Immature natural killer cell (primary cell): Measurements from ENCODE around the gene ATP8B2. TPM values are rescaled to one million over a fixed set of nuclear protein-coding genes. Genes with fewer than 3 reads are reported as not detected.
A peak's percentile ranks its signal among the peaks of the same experiment; 100 is the strongest.
"Not testable (repeated sequence)": the region's sequence is repeated elsewhere in the genome, so short reads cannot be mapped to it uniquely, and the experiment has no call there.

Experiments
- DNase-seq, 3 donors: peaks; one replicate each; pipeline ENCODE4 v3.0.0; 2022; ENCODE audit warnings: mixed read lengths in 1 of 3
- H3K27ac Mint-ChIP-seq, 6 donors: one replicate each; pipeline ENCODE4 v1.8.0; 2020; ENCODE audit warnings: mixed read lengths in 6 of 6, mild to moderate bottlenecking in 5 of 6, inconsistent platforms in 4 of 6, moderate library complexity in 3 of 6
- H3K27me3 Mint-ChIP-seq, 3 donors: one replicate each; pipeline ENCODE4 v1.8.0; 2020 to 2021; ENCODE audit warnings: low read depth in 3 of 3, mild to moderate bottlenecking in 3 of 3, mixed read lengths in 3 of 3, moderate library complexity in 3 of 3, inconsistent platforms in 1 of 3
- H3K36me3 Mint-ChIP-seq, 3 donors: one replicate each; pipeline ENCODE4 v1.8.0; 2020; ENCODE audit warnings: mixed read lengths in 3 of 3, inconsistent platforms in 2 of 3, mild to moderate bottlenecking in 2 of 3
- H3K4me1 Mint-ChIP-seq, 2 donors: one replicate each; pipeline ENCODE4 v1.8.0; 2020; ENCODE audit warnings: inconsistent platforms in 2 of 2, mild to moderate bottlenecking in 2 of 2, mixed read lengths in 2 of 2, moderate library complexity in 1 of 2
- H3K4me3 Mint-ChIP-seq, 5 donors: one replicate each; pipeline ENCODE4 v1.8.0; 2020; ENCODE audit warnings: mild to moderate bottlenecking in 5 of 5, mixed read lengths in 5 of 5, inconsistent platforms in 3 of 5, moderate library complexity in 3 of 5
- H3K9me3 Mint-ChIP-seq, 6 donors: one replicate each; pipeline ENCODE4 v1.8.0; 2020; ENCODE audit warnings: mild to moderate bottlenecking in 6 of 6, mixed read lengths in 6 of 6, inconsistent platforms in 4 of 6, moderate library complexity in 3 of 6
- polyA plus RNA-seq, 3 donors: library from polyadenylated mRNA; unstranded; fragments of 300-500 nt; fragmentation: Illumina TruSeq; gene quantifications; one replicate each; pipeline ENCODE4 v1.2.3, GENCODE V29; 2021

ATP8B2 gene
- polyA plus RNA-seq, 3 donors from 2014 or later: 8.5 to 27.4 (median 16.5) TPM

- DNase-seq: peak; percentile 87 to 90 (median 88)
- peak overlapping the region; percentile 82 to 91 (median 86) for H3K4me3 Mint-ChIP-seq
- H3K9me3 Mint-ChIP-seq: peaks cover 0 to 1% (median 0%) of the 10 kb centered on the region in 6 donors
- peaks cover 59 to 66% of the 10 kb centered on the region in 2 donors for H3K4me1 Mint-ChIP-seq
- H3K27ac Mint-ChIP-seq: peak overlapping the region; percentile 84 to 92 (median 88)
- peaks cover 4 to 21% (median 8%) of the 10 kb centered on the region in 3 donors for H3K36me3 Mint-ChIP-seq
- H3K27me3 Mint-ChIP-seq: peaks cover 2 to 9% (median 4%) of the 10 kb centered on the region in 3 donors
Observed at GRCh38 chr1:154328318-154329151, 3.2 kb downstream of the ATP8B2 start.

GRCh38 chr1:154329152-154329521 is 3.8 kb downstream of the ATP8B2 start:
- Mint-ChIP-seq H3K9me3 (peaks cover 0 to 1% (median 0%) of the 10 kb centered on the region in 6 donors), H3K4me3 (peak overlapping the region; percentile 57 to 78 (median 76)), H3K4me1 (peaks cover 61 to 68% of the 10 kb centered on the region in 2 donors), H3K27ac (peak overlapping the region; percentile 55 to 81 (median 76)), H3K36me3 (peaks cover 7 to 25% (median 8%) of the 10 kb centered on the region in 3 donors), H3K27me3 (peaks cover 2 to 9% (median 2%) of the 10 kb centered on the region in 3 donors)
- no peak for DNase-seq

GRCh38 chr1:154329551-154330131 is 4.3 kb downstream of the ATP8B2 start:
- no peak for DNase-seq
- H3K36me3 Mint-ChIP-seq: peaks cover 7 to 28% (median 8%) of the 10 kb centered on the region in 3 donors
- H3K27me3 Mint-ChIP-seq: peaks cover 2 to 9% (median 3%) of the 10 kb centered on the region in 3 donors
- H3K9me3 Mint-ChIP-seq: peaks cover 0 to 1% (median 0%) of the 10 kb centered on the region in 6 donors
- H3K27ac Mint-ChIP-seq: peak overlapping the region; percentile 55 to 81 (median 76)
- H3K4me1 Mint-ChIP-seq: peaks cover 59 to 68% of the 10 kb centered on the region in 2 donors
- H3K4me3 Mint-ChIP-seq: peak overlapping the region; percentile 57 to 78 (median 76)

- peaks cover 11 to 32% (median 13%) of the 10 kb centered on the region in 3 donors for H3K36me3 Mint-ChIP-seq
- peaks cover 66 to 75% of the 10 kb centered on the region in 2 donors for H3K4me1 Mint-ChIP-seq
- H3K27ac Mint-ChIP-seq: peak overlapping the region; percentile 29 to 91 (median 74)
- H3K4me3 Mint-ChIP-seq: peak overlapping the region in 2 of 5 donors; percentile 16 to 33
- DNase-seq: no peak
- peaks cover 0 to 9% (median 3%) of the 10 kb centered on the region in 3 donors for H3K27me3 Mint-ChIP-seq
- peaks cover 0 to 1% (median 0%) of the 10 kb centered on the region in 6 donors for H3K9me3 Mint-ChIP-seq
Observed at GRCh38 chr1:154330669-154331068, 5.3 kb downstream of the ATP8B2 start.

- Mint-ChIP-seq H3K27ac (peak overlapping the region; percentile 79 to 97 (median 92)), H3K4me1 (peaks cover 63 to 73% of the 10 kb centered on the region in 2 donors), H3K36me3 (peaks cover 23 to 48% (median 25%) of the 10 kb centered on the region in 3 donors), H3K27me3 (peaks cover 0 to 6% (median 5%) of the 10 kb centered on the region in 3 donors), H3K4me3 (peak overlapping the region in 1 of 5 donors; percentile 60), H3K9me3 (no peaks in the 10 kb centered on the region)
- DNase-seq: no peak
Observed at GRCh38 chr1:154334079-154335024, 9.0 kb downstream of the ATP8B2 start.

GRCh38 chr1:154335025-154335714 is 9.8 kb downstream of the ATP8B2 start:
- H3K27me3 Mint-ChIP-seq: peaks cover 0 to 6% (median 5%) of the 10 kb centered on the region in 3 donors
- peaks cover 24 to 52% (median 25%) of the 10 kb centered on the region in 3 donors for H3K36me3 Mint-ChIP-seq
- peak overlapping the region; percentile 79 to 97 (median 92) for H3K27ac Mint-ChIP-seq
- peak; percentile 84 to 89 (median 87) for DNase-seq
- peaks cover 62 to 71% of the 10 kb centered on the region in 2 donors for H3K4me1 Mint-ChIP-seq
- no peaks in the 10 kb centered on the region for H3K9me3 Mint-ChIP-seq
- H3K4me3 Mint-ChIP-seq: peak overlapping the region; percentile 32 to 79 (median 60)

GRCh38 chr1:154337253-154337894 is 12.0 kb downstream of the ATP8B2 start:
- Mint-ChIP-seq H3K9me3 (no peaks in the 10 kb centered on the region), H3K27me3 (peaks cover 0 to 7% (median 2%) of the 10 kb centered on the region in 3 donors), H3K4me3 (peak overlapping the region; percentile 76 to 91 (median 82)), H3K36me3 (peaks cover 25 to 49% (median 25%) of the 10 kb centered on the region in 3 donors), H3K4me1 (peaks cover 70 to 73% of the 10 kb centered on the region in 2 donors), H3K27ac (peak overlapping the region; percentile 65 to 90 (median 86))
- DNase-seq: peak in 1 of 3 donors; percentile 24

GRCh38 chr1:154338875-154339274 is 13.6 kb downstream of the ATP8B2 start:
- no peak for DNase-seq
- no peaks in the 10 kb centered on the region for H3K9me3 Mint-ChIP-seq
- peaks cover 26 to 49% (median 32%) of the 10 kb centered on the region in 3 donors for H3K36me3 Mint-ChIP-seq
- H3K27ac Mint-ChIP-seq: peak overlapping the region in 3 of 6 donors; percentile 11 to 53 (median 36)
- peaks cover 4 to 11% (median 9%) of the 10 kb centered on the region in 3 donors for H3K27me3 Mint-ChIP-seq
- peak overlapping the region in 2 of 5 donors; percentile 15 to 51 for H3K4me3 Mint-ChIP-seq
- peaks cover 84 to 87% of the 10 kb centered on the region in 2 donors for H3K4me1 Mint-ChIP-seq

- Mint-ChIP-seq H3K27me3 (peaks cover 4 to 11% (median 9%) of the 10 kb centered on the region in 3 donors), H3K36me3 (peaks cover 31 to 57% (median 40%) of the 10 kb centered on the region in 3 donors), H3K4me1 (peaks cover 86 to 89% of the 10 kb centered on the region in 2 donors), H3K4me3 (peak overlapping the region in 3 of 5 donors; percentile 43 to 88 (median 46)), H3K27ac (peak overlapping the region; percentile 35 to 98 (median 94))
- H3K9me3 Mint-ChIP-seq, DNase-seq: not testable (repeated sequence)
Observed at GRCh38 chr1:154341366-154341765, 16.0 kb downstream of the ATP8B2 start.

- DNase-seq: no peak
- H3K4me1 Mint-ChIP-seq: peaks cover 84 to 90% of the 10 kb centered on the region in 2 donors
- peaks cover 31 to 62% (median 41%) of the 10 kb centered on the region in 3 donors for H3K36me3 Mint-ChIP-seq
- H3K4me3 Mint-ChIP-seq: peak overlapping the region; percentile 84 to 91 (median 89)
- peak overlapping the region; percentile 92 to 99 (median 97) for H3K27ac Mint-ChIP-seq
- no peaks in the 10 kb centered on the region for H3K9me3 Mint-ChIP-seq
- peaks cover 4 to 11% (median 9%) of the 10 kb centered on the region in 3 donors for H3K27me3 Mint-ChIP-seq
Observed at GRCh38 chr1:154342132-154342531, 16.8 kb downstream of the ATP8B2 start.

GRCh38 chr1:154342836-154343472 is 17.6 kb downstream of the ATP8B2 start:
- Mint-ChIP-seq H3K36me3 (peaks cover 25 to 62% (median 38%) of the 10 kb centered on the region in 3 donors), H3K4me1 (peaks cover 75 to 84% of the 10 kb centered on the region in 2 donors), H3K9me3 (no peaks in the 10 kb centered on the region), H3K27ac (peak overlapping the region; percentile 92 to 99 (median 97)), H3K4me3 (peak overlapping the region; percentile 84 to 91 (median 89)), H3K27me3 (peaks cover 4 to 10% (median 8%) of the 10 kb centered on the region in 3 donors)
- DNase-seq: peak; percentile 80 to 84 (median 81)
